Naive B cell (primary cell): ENCODE measurements around the gene AGT. TPM values are rescaled to one million over a fixed set of nuclear protein-coding genes. Genes with fewer than 3 reads are reported as not detected.
"Not testable (repeated sequence)": the region's sequence is repeated elsewhere in the genome, so short reads cannot be mapped to it uniquely, and the experiment has no call there.

Source experiments
- ATAC-seq, 2 donors: fragments of 150-1000 bp; cut with Tn5 transposase; 2 replicates each; pipeline ENCODE4 v1.10.0; 2021; ENCODE audit warnings: low read depth in 2 of 2, mild to moderate bottlenecking in 2 of 2, moderate library complexity in 2 of 2
- DNase-seq: peaks from one replicate; pipeline ENCODE4 v3.0.0; 2022
- H3K27ac Mint-ChIP-seq, 6 donors: one replicate each; pipeline ENCODE4 v1.8.0; 2020 to 2022; ENCODE audit warnings: mild to moderate bottlenecking in 6 of 6, mixed read lengths in 6 of 6, moderate library complexity in 5 of 6, inconsistent platforms in 2 of 6
- H3K27me3 Mint-ChIP-seq, 3 donors: one replicate each; pipeline ENCODE4 v1.8.0; 2021 to 2022; ENCODE audit warnings: mixed read lengths in 3 of 3, mild to moderate bottlenecking in 1 of 3
- H3K36me3 Mint-ChIP-seq, 2 donors: one replicate each; pipeline ENCODE4 v1.8.0; 2020 to 2022; ENCODE audit warnings: mixed read lengths in 2 of 2, inconsistent platforms in 1 of 2, mild to moderate bottlenecking in 1 of 2
- H3K4me1 Mint-ChIP-seq, 3 donors: one replicate each; pipeline ENCODE4 v1.8.0; 2020 to 2022; ENCODE audit warnings: mixed read lengths in 3 of 3, inconsistent platforms in 1 of 3, mild to moderate bottlenecking in 1 of 3, moderate library complexity in 1 of 3
- H3K4me3 Mint-ChIP-seq, 8 donors: one replicate each; pipeline ENCODE4 v1.8.0; 2020 to 2022; ENCODE audit warnings: mild to moderate bottlenecking in 8 of 8, mixed read lengths in 8 of 8, moderate library complexity in 8 of 8, inconsistent platforms in 2 of 8
- H3K9me3 Mint-ChIP-seq, 7 donors: one replicate each; pipeline ENCODE4 v1.8.0; 2020 to 2022; ENCODE audit warnings: mixed read lengths in 7 of 7, mild to moderate bottlenecking in 5 of 7, inconsistent platforms in 2 of 7, moderate library complexity in 1 of 7
- polyA plus RNA-seq, 6 donors: library from polyadenylated mRNA; unstranded; fragments of 300-500 nt; fragmentation: Illumina TruSeq; gene quantifications; one replicate each; pipeline ENCODE4 v1.2.3, GENCODE V29; 2021; ENCODE audit warnings: low read depth in 6 of 6

AGT gene
- polyA plus RNA-seq, 6 donors from 2014 or later = not detected

DNA sequence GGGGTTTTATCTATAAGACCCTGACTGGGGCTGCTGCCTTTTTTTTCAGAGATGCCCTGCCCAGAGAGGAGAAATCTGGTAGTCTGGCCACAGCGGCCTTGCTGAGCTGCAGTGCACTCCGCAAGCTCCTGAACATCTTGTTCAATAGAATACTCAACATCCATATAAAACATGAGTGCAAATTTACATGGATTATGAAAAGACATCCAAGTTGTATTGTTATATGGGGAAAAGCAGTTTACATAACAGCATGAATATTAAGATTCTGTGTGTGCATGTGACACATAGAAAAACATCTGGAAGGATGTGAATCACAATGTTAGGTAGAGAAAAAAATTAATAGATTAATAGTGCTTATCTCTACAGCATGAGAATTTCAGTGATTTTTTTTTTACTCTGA lies 55.2 kb downstream of the AGT start:
- H3K27me3 Mint-ChIP-seq = no peaks in the 10 kb centered on the region
- H3K4me1 Mint-ChIP-seq = peaks cover 29 to 35% (median 30%) of the 10 kb centered on the region in 3 donors
- H3K9me3 Mint-ChIP-seq = peaks cover 0 to under 1% (median 0%) of the 10 kb centered on the region in 7 donors
- DNase-seq (no peak), ATAC-seq (no peak)
- H3K36me3 Mint-ChIP-seq = peaks cover 11 to 15% of the 10 kb centered on the region in 2 donors
- H3K27ac Mint-ChIP-seq = no peak overlapping the region
- no peak overlapping the region for H3K4me3 Mint-ChIP-seq

DNA sequence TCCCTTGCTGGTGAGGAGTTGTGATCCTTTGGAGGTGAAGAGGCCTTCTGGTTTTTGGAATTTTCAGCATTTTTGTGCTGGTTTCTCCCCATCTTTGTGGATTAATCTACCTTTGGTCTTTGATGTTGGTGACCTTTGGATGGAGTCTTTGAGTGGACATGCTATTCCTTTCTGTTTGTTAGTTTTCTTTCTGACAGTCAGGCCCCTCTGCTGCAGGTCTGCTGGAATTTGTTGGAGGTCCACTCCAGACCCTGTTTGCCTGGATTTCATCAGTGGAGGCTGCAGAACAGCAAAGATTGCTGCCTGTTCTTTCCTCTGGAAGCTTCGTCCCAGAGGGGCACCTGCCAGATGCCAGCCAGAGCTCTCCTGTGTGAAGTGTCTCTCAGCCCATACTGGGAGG lies 55.8 kb downstream of the AGT start:
- H3K4me1 Mint-ChIP-seq = peaks cover 29 to 35% (median 34%) of the 10 kb centered on the region in 3 donors
- not testable (repeated sequence) for H3K9me3 Mint-ChIP-seq, H3K4me3 Mint-ChIP-seq, DNase-seq, H3K27me3 Mint-ChIP-seq, ATAC-seq
- H3K27ac Mint-ChIP-seq = peak overlapping the region in 1 of 6 donors; percentile 14
- H3K36me3 Mint-ChIP-seq = peaks cover 8 to 15% of the 10 kb centered on the region in 2 donors

DNA sequence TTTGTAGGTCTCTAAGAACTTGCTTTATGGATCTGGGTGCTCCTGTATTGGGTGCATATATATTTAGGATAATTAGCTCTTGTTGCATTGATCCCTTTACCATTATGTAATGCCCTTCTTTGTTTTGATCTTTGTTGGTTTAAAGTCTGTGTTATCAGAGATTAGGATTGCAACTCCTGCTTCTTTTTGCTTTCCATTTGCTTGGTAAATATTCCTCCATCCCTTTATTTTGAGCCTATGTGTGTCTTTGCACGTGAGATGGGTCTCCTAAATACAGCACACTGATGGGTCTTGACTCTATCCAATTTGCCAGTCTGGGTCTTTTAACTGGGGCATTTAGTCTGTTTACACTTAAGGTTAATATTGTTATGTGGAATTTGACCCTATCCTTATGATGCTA lies 57.2 kb downstream of the AGT start:
- not testable (repeated sequence) for H3K36me3 Mint-ChIP-seq, H3K27me3 Mint-ChIP-seq, H3K9me3 Mint-ChIP-seq, H3K4me3 Mint-ChIP-seq, ATAC-seq, DNase-seq
- peaks cover 22 to 37% (median 35%) of the 10 kb centered on the region in 3 donors for H3K4me1 Mint-ChIP-seq
- H3K27ac Mint-ChIP-seq = peak overlapping the region in 1 of 6 donors; percentile 5

Other genes starting within 250 kb of the AGT start
- 10 to 100 TPM; 23.6 to 39.7 (median 33.9) TPM for gene COG2, start 71.6 kb downstream of the AGT start, polyA plus RNA-seq
- gene CAPN9, start 33.3 kb upstream of the AGT start, polyA plus RNA-seq = not detected
- gene C1orf198, start 154.4 kb upstream of the AGT start, polyA plus RNA-seq = 1 to 10 TPM; 2.9 to 5.5 (median 3.9) TPM